ENCODE results near the gene HOXA7. TPM values are rescaled to one million over a fixed set of nuclear protein-coding genes. Genes with fewer than 3 reads are reported as not detected.

HOXA7 gene
- total and polyA plus RNA-seq, 7 donors: 4.7 to 23.9 (median 9.1) TPM

GRCh38 chr7:27203365-27203953, 47.0 kb upstream of the HOXA7 start:
- DNase-seq: no peak
- H3K27me3 ChIP-seq: peaks cover 17 to 74% (median 19%) of the 10 kb centered on the region in 3 donors
- H3K4me1 ChIP-seq: peaks cover 0 to 38% (median 29%) of the 10 kb centered on the region in 4 donors
- H3K27ac ChIP-seq: peak overlapping the region in 2 of 4 donors; percentile 33 to 51
- WGBS, 2 donors: 7 to 26% methylated on average over 10 of the region's 10 CpGs
- H3K4me3 ChIP-seq: no peak overlapping the region
- intact Hi-C loops (cut with DNase I): loop anchor here (5.0 to 10.0 kb wide), 3 partner anchors 539 to 1201 kb away; partner anchors contain the start of gene TAX1BP1
- no peaks in the 10 kb centered on the region for H3K36me3 ChIP-seq
- no peaks in the 10 kb centered on the region for H3K9me3 ChIP-seq
- TF ChIP-seq POLR2A (IDR thresholded peaks at IDR 0.05): no peak
- TF ChIP-seq POLR2AphosphoS5 (IDR thresholded peaks at IDR 0.05): no peak

DNA sequence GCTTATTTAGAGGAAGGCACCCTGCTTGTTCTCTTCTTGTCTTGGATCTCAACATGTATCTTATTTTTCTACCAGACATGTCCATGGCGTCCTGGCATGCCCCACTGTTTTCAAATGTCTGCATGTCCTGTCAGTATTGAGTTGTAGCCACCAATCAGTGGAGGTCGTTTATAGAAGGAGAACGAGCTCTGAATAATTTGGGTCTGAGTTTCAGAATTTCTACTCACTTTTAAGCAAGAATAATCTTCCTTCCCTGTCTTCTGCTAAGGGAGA, 46.3 kb upstream of the HOXA7 start:
- Histone ChIP-seq H3K4me3 (no peak overlapping the region), H3K36me3 (no peaks in the 10 kb centered on the region), H3K27me3 (peaks cover 17 to 79% (median 19%) of the 10 kb centered on the region in 3 donors), H3K4me1 (peaks cover 0 to 44% (median 32%) of the 10 kb centered on the region in 4 donors), H3K9me3 (no peaks in the 10 kb centered on the region), H3K27ac (peak overlapping the region in 2 of 4 donors; percentile 33 to 51)
- intact Hi-C loops (cut with DNase I): loop anchor here (5.0 to 10.0 kb wide), 3 partner anchors 540 to 1202 kb away; partner anchors contain the start of gene TAX1BP1
- no peak for DNase-seq
- whole genome bisulfite sequencing, 2 donors: 13 to 18% methylated on average over 3 of the region's 3 CpGs
- TF ChIP-seq POLR2AphosphoS5 (IDR thresholded peaks at IDR 0.05) (no peak), EP300 (IDR thresholded peaks at IDR 0.05) (no peak)

DNA sequence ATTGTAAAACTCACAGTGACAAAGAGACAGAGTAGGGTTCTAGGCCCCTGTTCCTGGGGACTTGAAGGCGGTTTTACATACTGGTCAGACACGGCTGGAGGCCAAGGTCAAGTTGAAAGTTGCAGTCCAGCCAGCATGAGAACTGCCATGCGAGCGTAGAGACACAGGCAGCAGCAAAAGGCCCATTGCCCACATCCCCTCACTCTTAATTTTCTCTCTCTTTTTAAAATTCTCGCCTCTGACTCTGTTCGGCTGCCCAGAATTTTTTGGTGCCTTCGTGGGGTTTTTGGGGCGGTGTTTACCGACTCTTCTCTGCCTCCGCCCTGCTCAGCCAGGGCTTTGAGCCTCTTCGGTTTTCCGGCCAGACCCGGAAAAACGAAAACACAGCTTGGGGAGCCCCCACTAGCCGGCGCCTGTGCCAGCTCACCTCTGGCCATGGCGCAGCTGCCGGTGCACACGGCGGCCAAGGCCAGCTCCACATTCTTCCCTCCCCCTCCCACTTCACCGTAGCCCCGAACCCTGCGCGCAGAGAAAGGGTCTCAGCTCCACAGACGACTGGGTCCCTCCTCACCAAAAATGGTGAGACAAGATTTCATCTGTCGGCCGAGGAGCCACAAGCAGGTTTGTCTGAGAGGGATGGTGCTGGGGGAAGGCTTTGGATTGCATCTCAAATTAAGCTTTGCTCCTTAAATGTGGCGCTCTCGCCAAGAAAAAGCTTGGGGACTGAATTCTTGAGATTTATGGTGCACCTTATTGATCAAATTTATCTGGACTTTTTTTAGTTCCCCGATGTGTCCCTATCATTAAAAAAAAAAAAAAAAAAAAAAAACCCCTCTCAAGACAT, 45.8 kb upstream of the HOXA7 start:
- no peaks in the 10 kb centered on the region for H3K9me3 ChIP-seq
- H3K36me3 ChIP-seq: no peaks in the 10 kb centered on the region
- intact Hi-C loops (cut with DNase I): loop anchor here (5.0 to 10.0 kb wide), 3 partner anchors 540 to 1203 kb away; partner anchors contain the start of gene TAX1BP1
- H3K27ac ChIP-seq: peak overlapping the region in 2 of 4 donors; percentile 97 to 98
- H3K27me3 ChIP-seq: peaks cover 17 to 78% (median 19%) of the 10 kb centered on the region in 3 donors
- 6 to 27% methylated on average over 30 of the region's 30 CpGs for WGBS, 2 donors
- DNase-seq: no peak
- no peak overlapping the region for H3K4me3 ChIP-seq
- no peak for TF ChIP-seq EP300 (IDR thresholded peaks at IDR 0.05)
- TF ChIP-seq POLR2AphosphoS5 (IDR thresholded peaks at IDR 0.05): no peak
- no peak for TF ChIP-seq CTCF (IDR thresholded peaks at IDR 0.05)
- TF ChIP-seq POLR2A (IDR thresholded peaks at IDR 0.05): no peak
- peaks cover 0 to 45% (median 34%) of the 10 kb centered on the region in 4 donors for H3K4me1 ChIP-seq

DNA sequence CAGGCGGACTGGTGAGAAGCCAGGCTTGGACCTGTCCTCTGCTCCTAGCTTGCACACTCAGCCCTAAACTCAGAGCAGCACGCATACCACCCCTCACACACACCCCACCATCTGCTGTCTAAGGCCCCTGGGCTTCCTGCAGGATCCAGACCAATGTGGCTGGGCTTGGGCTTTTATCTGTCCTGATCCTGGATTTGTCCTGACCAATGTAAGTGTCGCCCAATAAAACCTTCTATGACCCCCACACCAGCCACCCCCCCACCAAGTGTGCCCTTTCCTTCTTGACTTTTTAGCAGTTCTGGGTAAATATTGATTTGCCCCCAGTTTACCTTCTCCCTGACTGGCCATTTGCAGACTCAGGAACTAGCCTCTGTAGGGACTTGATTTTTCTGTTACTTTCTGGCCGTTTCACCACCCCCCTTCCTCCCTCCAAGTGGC, 45.1 kb upstream of the HOXA7 start:
- Histone ChIP-seq H3K36me3 (no peaks in the 10 kb centered on the region), H3K27ac (peak overlapping the region in 2 of 4 donors; percentile 97 to 98), H3K4me1 (peaks cover 0 to 52% (median 34%) of the 10 kb centered on the region in 4 donors), H3K4me3 (peak overlapping the region in 2 of 4 donors; percentile 65 to 76), H3K27me3 (peaks cover 17 to 72% (median 19%) of the 10 kb centered on the region in 3 donors), H3K9me3 (no peaks in the 10 kb centered on the region)
- DNase-seq: no peak
- TF ChIP-seq POLR2A (IDR thresholded peaks at IDR 0.05): no peak
- TF ChIP-seq POLR2AphosphoS5 (IDR thresholded peaks at IDR 0.05): no peak
- no peak for TF ChIP-seq CTCF (IDR thresholded peaks at IDR 0.05)
- TF ChIP-seq EP300 (IDR thresholded peaks at IDR 0.05): no peak
- intact Hi-C loops (cut with DNase I): loop anchor here (5.0 to 10.0 kb wide), 3 partner anchors 541 to 1203 kb away; partner anchors contain the start of gene TAX1BP1
- 12 to 23% methylated on average over 4 of the region's 4 CpGs for WGBS, 2 donors

GRCh38 chr7:27200761-27201579, 44.5 kb upstream of the HOXA7 start:
- intact Hi-C loops (cut with DNase I): loop anchor here (5.0 to 10.0 kb wide), 3 partner anchors 541 to 1204 kb away; partner anchors contain the start of gene TAX1BP1
- peaks cover 15 to 65% (median 17%) of the 10 kb centered on the region in 3 donors for H3K27me3 ChIP-seq
- H3K9me3 ChIP-seq: no peaks in the 10 kb centered on the region
- no peaks in the 10 kb centered on the region for H3K36me3 ChIP-seq
- H3K4me1 ChIP-seq: peaks cover 0 to 55% (median 34%) of the 10 kb centered on the region in 4 donors
- peak overlapping the region in 3 of 4 donors; percentile 97 to 98 (median 98) for H3K27ac ChIP-seq
- TF ChIP-seq EP300 (IDR thresholded peaks at IDR 0.05): no peak
- TF ChIP-seq POLR2AphosphoS5 (IDR thresholded peaks at IDR 0.05): no peak
- no peak for TF ChIP-seq POLR2A (IDR thresholded peaks at IDR 0.05)
- TF ChIP-seq CTCF (IDR thresholded peaks at IDR 0.05): no peak
- 4 to 15% methylated on average over 14 of the region's 14 CpGs for WGBS, 2 donors
- H3K4me3 ChIP-seq: peak overlapping the region; percentile 55 to 76 (median 64)
- DNase-seq: no peak
